Uterus (tissue), 4 donors: Measurements from ENCODE around the gene RNF169. TPM values are rescaled to one million over a fixed set of nuclear protein-coding genes. Genes with fewer than 3 reads are reported as not detected.

Experiments used
- DNase-seq, 2 donors: peaks; one replicate each; pipeline ENCODE4 v3.0.0-alpha.2; 2019 to 2020
- H3K27ac ChIP-seq, 2 donors: fragments of 200-600 bp; sonication (generic); 1 replicate in 1 of 2; 2 replicates in 1 of 2; pipeline ENCODE4 v1.5.1; 2016 to 2018
- H3K27me3 ChIP-seq, 2 donors: fragments of 200-600 bp; sonication (generic); one replicate each; pipeline ENCODE4 v1.5.1; 2018 to 2019; ENCODE audit warnings: control low read depth in 1 of 2
- H3K36me3 ChIP-seq, 2 donors: fragments of 200-600 bp; sonication (generic); one replicate each; pipeline ENCODE4 v1.5.1; 2019; ENCODE audit warnings: control low read depth in 1 of 2
- H3K4me1 ChIP-seq, 2 donors: fragments of 200-600 bp; sonication (generic); one replicate each; pipeline ENCODE4 v1.5.1; 2018 to 2019; ENCODE audit warnings: control low read depth in 1 of 2
- H3K4me3 ChIP-seq, 2 donors: fragments of 200-600 bp; sonication (generic); 1 replicate in 1 of 2; 2 replicates in 1 of 2; pipeline ENCODE4 v1.5.1; 2018 to 2019; ENCODE audit warnings: mild to moderate bottlenecking in 1 of 2
- H3K9me3 ChIP-seq, 2 donors: fragments of 200-600 bp; sonication (generic); one replicate each; pipeline ENCODE4 v1.5.1; 2019; ENCODE audit warnings: control low read depth in 1 of 2
- CTCF ChIP-seq, 4 experiments: fragments of 200-600 bp in 2 of 4; fragments of 450-650 bp in 2 of 4; sonication (generic) in 2 of 4; IDR thresholded peaks; one replicate each; pipeline ENCODE4 v1.5.1; 2016 to 2019; ENCODE audit warnings: antibody characterized with exemption in 4 of 4, mild to moderate bottlenecking in 2 of 4, moderate library complexity in 1 of 4
- POLR2A ChIP-seq, 2 donors: fragments of 450-650 bp; IDR thresholded peaks; one replicate each; pipeline ENCODE4 v1.6.1; 2016; ENCODE audit warnings: antibody characterized with exemption in 2 of 2, mild to moderate bottlenecking in 1 of 2, moderate library complexity in 1 of 2
- intact Hi-C: fragments of 100-400 bp; cut with DNase I; formaldehyde crosslinking; loops from one replicate; pipeline ENCODE4 v1.15.1; 2023; ENCODE audit warnings: low total_unique reads
- total RNA-seq, 4 donors: library from RNA; depleted of rRNA in 3 of 4; stranded (reverse); fragments of >200 nt in 3 of 4; gene quantifications; one replicate each; pipeline versions ENCODE4 v1.1.0 to v1.2.4, GENCODE V29; 2014 to 2023
- donor health status: DM: yes; HTN: yes; CAD: no.

Gene RNF169
- total RNA-seq, 4 donors from 2014 or later = 15.0 to 42.4 (median 25.0) TPM

GRCh38 chr11:74783241-74783871, 34.7 kb downstream of the RNF169 start:
- Histone ChIP-seq H3K36me3 (no peaks in the 10 kb centered on the region), H3K27ac (peak overlapping the region in 1 of 2 donors; percentile 6), H3K4me3 (no peak overlapping the region), H3K4me1 (peaks cover 0 to 4% of the 10 kb centered on the region in 2 donors), H3K9me3 (no peaks in the 10 kb centered on the region), H3K27me3 (no peaks in the 10 kb centered on the region)
- DNase-seq = no peak
- intact Hi-C loops = no loop called here
- TF ChIP-seq CTCF (IDR thresholded peaks at IDR 0.05) (no peak), POLR2A (IDR thresholded peaks at IDR 0.05) (no peak)

GRCh38 chr11:74784234-74784633, 35.6 kb downstream of the RNF169 start:
- DNase-seq = no peak
- Histone ChIP-seq H3K36me3 (no peaks in the 10 kb centered on the region), H3K4me1 (peaks cover 0 to 4% of the 10 kb centered on the region in 2 donors), H3K27ac (no peak overlapping the region), H3K4me3 (no peak overlapping the region), H3K27me3 (no peaks in the 10 kb centered on the region), H3K9me3 (no peaks in the 10 kb centered on the region)
- TF ChIP-seq POLR2A (IDR thresholded peaks at IDR 0.05) (no peak), CTCF (IDR thresholded peaks at IDR 0.05) (no peak)
- intact Hi-C loops = no loop called here

- no peak overlapping the region for H3K4me3 ChIP-seq
- H3K4me1 ChIP-seq = peaks cover 0 to 4% of the 10 kb centered on the region in 2 donors
- no peak for DNase-seq
- intact Hi-C loops = no loop called here
- no peak overlapping the region for H3K27ac ChIP-seq
- no peaks in the 10 kb centered on the region for H3K27me3 ChIP-seq
- TF ChIP-seq CTCF (IDR thresholded peaks at IDR 0.05) (no peak), POLR2A (IDR thresholded peaks at IDR 0.05) (no peak)
- H3K9me3 ChIP-seq = no peaks in the 10 kb centered on the region
- no peaks in the 10 kb centered on the region for H3K36me3 ChIP-seq
Observed at GRCh38 chr11:74784726-74785125, 36.1 kb downstream of the RNF169 start.

GRCh38 chr11:74786574-74786973, 37.9 kb downstream of the RNF169 start:
- no peaks in the 10 kb centered on the region for H3K27me3 ChIP-seq
- TF ChIP-seq CTCF (IDR thresholded peaks at IDR 0.05) (no peak), POLR2A (IDR thresholded peaks at IDR 0.05) (no peak)
- no peaks in the 10 kb centered on the region for H3K36me3 ChIP-seq
- H3K27ac ChIP-seq = no peak overlapping the region
- H3K4me3 ChIP-seq = no peak overlapping the region
- DNase-seq = no peak
- intact Hi-C loops = no loop called here
- H3K9me3 ChIP-seq = no peaks in the 10 kb centered on the region
- H3K4me1 ChIP-seq = peaks cover 0 to 4% of the 10 kb centered on the region in 2 donors

- TF ChIP-seq CTCF (IDR thresholded peaks at IDR 0.05) = no peak
- H3K36me3 ChIP-seq = no peaks in the 10 kb centered on the region
Observed at GRCh38 chr11:74791333-74792100, 42.9 kb downstream of the RNF169 start.

More at GRCh38 chr11:74791333-74792100, 42.9 kb downstream of the RNF169 start:
- H3K9me3 ChIP-seq = no peaks in the 10 kb centered on the region
- no peak for DNase-seq
- no peak overlapping the region for H3K4me3 ChIP-seq
- no peak overlapping the region for H3K27ac ChIP-seq
- H3K27me3 ChIP-seq = no peaks in the 10 kb centered on the region
- intact Hi-C loops = no loop called here
- H3K4me1 ChIP-seq = no peaks in the 10 kb centered on the region
